RCC 7860 (cell line): ENCODE measurements around the gene GRK2.
"Not testable (repeated sequence)": the region's sequence is repeated elsewhere in the genome, so short reads cannot be mapped to it uniquely, and the experiment has no call there.

Experiments
- DNase-seq: peaks from one replicate; pipeline ENCODE4 v3.0.0-alpha.2; 2015; ENCODE audit warnings: low spot score
- FAIRE-seq: peaks from 2 replicates; lab custom pipeline; 2012; peaks lifted over from hg19 to GRCh38; lab: Jason Lieb, UNC

Gene GRK2

DNA sequence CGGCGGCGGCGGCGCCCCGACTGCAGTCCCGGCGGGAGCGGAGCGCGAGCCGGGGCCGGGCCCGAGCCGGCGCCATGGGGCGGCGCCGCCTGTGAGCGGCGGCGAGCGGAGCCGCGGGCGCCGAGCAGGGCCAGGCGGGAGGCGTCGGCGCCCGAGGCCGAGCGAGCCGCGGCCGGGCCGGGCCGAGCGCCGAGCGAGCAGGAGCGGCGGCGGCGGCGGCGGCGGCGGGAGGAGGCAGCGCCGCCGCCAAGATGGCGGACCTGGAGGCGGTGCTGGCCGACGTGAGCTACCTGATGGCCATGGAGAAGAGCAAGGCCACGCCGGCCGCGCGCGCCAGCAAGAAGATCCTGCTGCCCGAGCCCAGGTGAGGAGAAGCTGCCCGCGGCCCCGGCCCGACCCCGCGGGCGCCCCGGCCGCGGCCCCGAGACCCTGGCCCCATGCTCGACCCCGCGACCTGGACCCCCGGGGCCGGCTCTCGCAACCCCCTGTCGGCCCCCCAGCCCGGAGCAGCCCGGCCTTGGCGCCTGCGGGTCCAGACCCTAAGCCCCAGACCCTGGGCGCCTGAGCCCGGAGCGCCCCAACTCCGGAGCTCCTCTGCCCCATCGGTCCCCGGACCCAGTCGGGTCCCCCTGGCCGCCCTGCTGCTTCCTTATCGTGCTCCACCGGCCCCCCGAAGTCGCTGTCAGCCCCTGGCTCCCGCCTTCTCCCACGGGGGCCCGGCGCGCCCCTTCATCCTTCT is at the start of gene GRK2:
Gene GRK2 (plus strand): TSS at position 25 of the 739 bp plus-strand sequence. CDS start 227 bp downstream, at position 252.
- peak; percentile 5 for DNase-seq
- FAIRE-seq, result no peak

DNA sequence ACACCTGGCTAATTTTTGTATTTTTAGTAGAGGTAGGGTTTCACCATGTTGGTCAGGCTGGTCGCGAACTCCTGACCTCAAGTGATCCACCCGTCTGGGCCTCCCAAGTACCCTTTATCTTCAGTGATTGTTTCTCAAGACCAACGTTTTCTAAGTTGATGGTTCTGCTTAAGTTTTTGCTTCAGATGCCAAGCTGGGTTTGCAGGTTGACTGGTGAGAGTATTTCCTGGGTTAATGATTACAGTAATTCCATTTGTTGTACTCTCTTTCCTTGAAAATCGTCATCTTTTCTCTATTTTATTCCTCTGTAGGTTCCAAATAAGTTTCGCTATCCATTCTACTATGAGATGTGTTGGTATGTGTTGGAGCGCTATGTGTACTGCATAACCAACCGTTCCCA is 38.5 kb upstream of the GRK2 start:
- no peak for DNase-seq
- FAIRE-seq, result no peak

DNA sequence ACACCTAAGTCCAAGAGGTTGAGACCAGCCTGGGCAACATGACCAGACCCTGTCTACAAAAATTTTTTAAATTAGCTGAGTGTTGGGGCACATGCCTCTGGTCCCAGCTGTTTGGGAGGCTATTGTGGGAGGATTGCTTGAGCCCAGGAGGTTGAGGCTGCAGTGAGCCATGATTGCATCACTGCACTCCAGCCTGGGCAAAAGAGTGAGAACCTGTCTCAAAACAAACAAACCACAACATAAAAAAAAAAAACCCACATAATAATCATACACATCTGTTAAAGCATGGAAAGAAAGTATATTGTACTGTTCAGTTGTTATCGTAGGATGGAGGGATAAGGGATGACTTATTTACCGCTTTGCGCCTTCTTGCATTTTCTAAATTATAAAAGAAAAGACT is 35.9 kb upstream of the GRK2 start:
- DNase-seq, result no peak
- FAIRE-seq, result no peak

DNA sequence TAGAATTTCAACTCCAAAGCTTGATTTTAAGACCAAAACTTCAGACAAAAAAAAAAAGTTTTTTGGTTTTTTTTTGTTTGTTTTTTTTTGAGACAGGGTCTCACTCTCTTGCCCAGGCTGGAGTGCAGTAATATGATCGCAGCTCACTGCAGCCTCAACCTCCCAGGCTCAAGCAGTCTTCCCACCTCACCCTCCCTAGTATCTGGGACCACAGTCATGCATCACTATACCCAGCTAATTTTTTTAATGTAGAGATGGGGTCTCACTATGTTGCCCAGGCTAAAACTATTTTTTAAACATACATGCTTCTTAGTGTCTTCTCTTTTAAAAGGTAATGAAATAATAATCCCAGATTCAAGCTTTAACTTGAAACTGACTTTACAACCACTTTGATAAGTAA is 35.4 kb upstream of the GRK2 start:
- FAIRE-seq, result no peak
- no peak for DNase-seq

DNA sequence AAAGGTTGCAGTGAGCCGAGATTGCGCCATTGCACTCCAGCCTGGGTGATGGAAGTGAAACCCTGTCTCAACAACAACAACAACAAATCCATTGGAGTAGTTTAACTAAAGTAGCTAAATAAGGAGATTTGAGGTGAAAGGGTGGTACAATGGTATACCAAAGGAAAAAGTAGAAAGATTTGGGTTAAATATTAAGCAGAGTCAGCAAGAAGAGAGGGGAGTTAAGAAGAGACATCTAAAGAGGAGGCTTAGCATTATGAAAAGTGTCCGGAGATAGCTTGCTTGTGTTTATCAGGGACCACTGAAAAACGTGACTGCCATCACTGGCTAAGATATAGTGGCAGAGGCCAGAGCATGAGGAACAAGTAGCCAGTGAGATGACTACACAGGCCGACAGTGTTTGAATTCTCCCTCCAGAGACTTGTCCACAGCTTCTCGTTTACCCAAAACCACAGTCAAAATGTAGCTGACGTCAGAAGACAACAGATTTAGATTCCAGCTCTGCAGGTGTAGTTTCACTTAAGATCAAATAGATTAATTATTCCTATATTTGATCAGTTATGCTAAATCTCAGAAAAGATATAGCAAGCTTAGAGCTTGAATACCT is 32.6 kb upstream of the GRK2 start:
- FAIRE-seq (no peak), DNase-seq (no peak)

DNA sequence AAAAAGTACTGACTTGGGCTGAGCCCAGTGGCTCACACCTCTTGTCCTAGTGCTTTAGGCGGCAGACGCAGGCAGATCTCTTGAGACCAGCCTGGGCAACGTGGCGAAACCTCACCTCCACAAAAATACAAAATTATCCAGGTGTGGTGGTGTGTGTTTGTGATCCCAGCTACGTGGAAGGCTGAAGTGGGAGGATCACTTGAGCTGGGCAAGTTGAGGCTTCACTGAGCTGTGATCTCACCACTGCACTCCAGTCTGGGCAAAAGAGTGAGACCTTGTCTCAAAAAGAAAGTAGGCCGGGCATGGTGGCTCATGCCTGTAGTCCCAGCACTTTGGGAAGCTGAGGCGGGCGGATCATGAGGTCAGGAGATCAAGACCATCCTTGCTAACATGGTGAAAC is 31.7 kb upstream of the GRK2 start:
- not testable (repeated sequence) for FAIRE-seq, DNase-seq

DNA sequence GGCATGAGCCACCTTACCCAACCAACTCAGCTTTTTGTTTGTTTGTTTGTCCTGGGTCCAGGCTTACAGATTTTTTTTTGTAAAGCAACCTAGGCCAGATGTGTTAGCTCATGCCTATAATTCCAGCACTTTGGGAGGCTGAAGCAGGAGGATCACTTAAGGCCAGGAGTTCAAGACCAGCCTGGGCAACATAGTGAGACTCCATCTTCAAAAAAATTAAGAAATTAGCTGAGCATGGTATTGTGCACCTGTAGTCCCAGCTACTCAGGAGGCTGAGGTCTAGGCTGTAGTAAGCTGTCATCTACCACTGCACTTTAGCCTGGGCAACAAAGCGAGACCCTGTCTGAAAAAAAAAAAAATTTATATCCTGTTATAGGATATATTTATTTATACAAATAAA is 28.7 kb upstream of the GRK2 start:
- no peak for FAIRE-seq
- DNase-seq, result no peak

DNA sequence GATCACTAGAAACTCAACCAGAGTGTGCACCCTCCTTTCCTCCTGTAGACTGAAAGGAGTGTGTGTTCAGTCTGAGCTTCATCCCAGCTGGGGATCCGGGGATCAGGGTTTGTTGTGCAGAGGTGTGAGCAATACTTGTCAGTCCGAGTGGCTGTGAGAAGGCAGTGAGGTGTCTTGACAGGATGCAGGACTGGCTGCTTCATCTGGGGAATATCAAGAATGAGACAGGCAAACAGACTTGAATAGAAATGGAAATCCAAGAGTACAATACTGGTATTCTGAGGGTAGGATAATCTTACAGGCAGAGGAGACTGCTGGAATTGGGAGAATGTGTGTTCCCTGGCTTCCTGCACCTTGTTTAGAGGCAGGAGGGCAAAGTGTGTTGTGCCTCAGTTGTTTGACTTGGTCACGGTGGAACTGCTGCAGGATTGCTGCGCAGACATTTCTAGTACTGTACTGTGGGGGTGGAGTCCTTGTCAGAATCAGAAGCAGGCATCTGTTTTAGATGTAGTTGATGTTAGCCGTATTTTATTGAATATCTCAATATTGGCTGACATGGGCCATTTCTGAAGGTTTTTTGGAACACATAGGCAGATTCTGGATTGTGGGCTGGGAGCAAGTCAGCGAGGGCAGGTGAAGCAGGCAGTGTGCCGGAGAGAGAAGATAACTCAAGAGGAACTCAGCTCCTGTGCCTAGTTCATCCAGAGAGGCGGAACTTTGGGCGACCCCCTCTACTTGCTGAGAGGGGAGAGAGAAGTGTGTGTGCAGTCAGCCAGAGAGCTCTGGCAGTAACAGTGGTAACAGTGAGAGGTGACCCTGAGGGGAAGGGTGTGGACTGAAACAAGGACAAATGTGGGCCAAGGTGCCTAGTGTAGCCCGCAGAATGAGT is 27.1 kb upstream of the GRK2 start:
- DNase-seq, result no peak
- no peak for FAIRE-seq

DNA sequence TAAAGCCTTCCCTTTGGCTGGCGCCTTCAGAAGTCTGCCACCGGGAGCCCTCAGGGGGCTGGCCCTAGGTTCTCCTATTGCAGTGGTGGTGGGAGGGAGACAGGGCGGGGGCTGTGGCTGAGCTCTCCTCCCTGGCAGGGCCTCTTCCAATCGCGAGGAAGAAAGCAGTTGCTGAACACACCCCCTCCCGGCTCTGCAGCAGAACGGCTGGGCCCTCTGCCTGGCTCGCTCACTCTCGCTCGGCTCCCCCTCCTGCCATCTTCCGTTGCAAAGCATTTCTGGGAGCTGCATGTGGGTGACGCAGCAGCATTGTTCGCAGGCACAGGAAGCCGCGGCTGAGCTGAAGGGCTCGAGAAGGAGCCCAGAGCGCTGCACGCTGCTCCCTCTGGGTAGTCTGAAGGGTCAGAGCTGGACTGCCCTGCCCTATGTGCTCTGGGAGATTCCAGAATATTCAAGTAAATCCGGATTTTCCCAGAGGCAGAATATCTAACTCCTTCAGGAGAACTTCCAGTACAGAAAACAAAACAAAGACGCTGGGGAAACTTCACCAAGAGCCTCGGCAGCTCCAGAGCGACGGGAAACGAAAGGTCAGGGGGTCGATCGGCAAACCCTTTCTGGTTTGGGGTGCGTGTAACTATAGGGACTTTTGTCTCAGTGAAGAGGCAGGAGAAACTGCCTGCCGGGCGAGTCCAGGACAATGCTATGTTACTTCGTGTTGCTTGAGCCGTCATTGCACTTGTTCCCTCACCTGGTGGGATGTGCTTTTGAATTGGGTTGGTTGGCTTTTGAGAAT is 26.3 kb upstream of the GRK2 start:
- DNase-seq (peak; percentile 96), FAIRE-seq (peak; percentile 84)

DNA sequence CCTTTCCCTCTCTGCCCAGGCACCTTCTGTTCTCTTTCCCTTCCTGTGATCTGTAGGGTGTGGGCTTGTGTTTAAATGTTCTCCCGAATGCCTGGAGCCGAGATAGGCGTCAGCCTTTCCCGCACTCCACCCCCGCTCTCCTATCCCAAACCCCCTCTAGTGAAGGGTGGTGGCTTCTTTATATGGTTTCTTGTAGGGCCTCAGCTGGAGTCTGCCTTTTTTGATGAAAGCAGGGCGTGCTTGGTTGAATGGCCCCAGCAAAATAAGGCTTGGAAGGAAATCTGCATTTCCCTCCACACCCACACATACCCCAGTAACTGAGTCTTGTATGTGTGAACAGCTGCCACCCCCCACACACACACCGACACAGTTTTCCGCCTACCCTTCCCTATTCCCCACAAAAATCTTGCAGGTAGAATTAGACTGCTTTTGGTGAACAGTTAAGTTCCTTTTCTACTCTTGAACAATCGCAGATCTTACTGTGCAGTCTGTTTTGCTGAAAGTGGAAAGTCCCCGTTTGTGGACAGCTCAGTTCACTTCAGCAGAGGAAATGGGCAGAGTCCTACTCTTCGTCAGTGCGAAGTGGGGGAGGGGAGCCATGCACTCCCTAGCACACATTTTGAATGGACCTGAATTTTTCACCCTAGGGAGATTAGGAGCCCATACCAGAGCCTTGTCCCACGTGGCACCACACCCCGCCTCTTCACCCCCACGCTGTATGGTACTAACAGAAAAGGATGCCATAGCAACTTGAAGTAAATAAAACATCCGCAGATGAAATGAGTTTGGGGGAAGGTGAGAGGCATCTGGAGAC is 25.5 kb upstream of the GRK2 start:
- DNase-seq (peak; percentile 62), FAIRE-seq (no peak)

DNA sequence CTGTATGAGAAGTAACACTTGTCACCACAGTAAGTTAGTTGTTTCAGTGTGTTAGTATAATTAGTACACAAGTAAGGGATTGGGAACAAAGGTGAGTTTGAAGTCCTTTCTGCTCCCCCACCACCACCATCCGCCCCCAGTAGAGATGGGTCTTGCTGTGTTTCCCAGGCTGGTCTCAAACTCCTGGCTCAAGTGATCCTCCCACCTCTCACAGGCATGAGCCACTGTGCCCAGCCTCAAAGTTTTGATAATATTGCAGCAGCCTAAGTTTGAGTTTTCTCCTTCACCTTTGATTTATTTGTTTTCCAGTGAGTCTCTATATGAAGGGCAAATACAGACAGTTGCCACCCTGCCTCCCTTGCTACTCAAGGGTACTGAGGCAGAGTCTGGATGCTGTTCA is 23.7 kb upstream of the GRK2 start:
- FAIRE-seq (no peak), DNase-seq (no peak)

DNA sequence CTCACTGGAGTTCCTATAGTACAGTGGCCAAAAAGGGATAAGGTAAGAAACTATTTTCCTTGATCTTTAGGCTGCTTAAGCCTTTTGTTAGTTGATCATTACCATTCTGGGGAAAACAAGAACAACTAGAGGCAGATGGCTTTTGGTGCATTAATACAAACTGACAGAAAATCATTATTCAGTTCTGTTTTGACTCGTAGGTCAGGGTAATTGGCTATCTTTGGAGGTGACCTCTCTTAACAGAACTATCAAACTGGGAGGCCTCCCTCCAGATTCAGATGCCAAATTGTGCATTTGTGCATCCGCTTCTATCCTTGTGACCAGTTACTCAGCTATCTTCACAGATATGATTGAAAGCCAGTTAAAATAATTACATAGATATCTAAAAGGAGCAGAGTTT is 23.2 kb upstream of the GRK2 start:
- DNase-seq (no peak), FAIRE-seq (no peak)

DNA sequence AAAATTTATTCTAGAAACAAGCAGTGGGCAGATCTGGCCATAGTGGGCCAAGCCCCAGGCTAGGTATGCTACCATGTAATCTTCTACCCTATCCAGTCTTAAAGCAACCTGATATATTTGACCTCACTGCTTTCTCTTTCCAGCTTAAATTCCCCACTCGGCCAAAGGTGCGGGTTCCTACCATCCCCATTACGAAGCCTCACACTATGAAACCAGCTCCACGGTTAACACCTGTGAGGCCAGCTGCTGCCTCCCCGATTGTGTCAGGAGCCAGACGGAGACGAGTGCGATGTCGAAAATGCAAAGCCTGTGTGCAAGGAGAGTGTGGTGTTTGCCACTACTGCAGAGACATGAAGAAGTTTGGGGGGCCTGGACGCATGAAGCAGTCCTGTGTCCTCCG is 21.2 kb upstream of the GRK2 start:
- DNase-seq (no peak), FAIRE-seq (no peak)

DNA sequence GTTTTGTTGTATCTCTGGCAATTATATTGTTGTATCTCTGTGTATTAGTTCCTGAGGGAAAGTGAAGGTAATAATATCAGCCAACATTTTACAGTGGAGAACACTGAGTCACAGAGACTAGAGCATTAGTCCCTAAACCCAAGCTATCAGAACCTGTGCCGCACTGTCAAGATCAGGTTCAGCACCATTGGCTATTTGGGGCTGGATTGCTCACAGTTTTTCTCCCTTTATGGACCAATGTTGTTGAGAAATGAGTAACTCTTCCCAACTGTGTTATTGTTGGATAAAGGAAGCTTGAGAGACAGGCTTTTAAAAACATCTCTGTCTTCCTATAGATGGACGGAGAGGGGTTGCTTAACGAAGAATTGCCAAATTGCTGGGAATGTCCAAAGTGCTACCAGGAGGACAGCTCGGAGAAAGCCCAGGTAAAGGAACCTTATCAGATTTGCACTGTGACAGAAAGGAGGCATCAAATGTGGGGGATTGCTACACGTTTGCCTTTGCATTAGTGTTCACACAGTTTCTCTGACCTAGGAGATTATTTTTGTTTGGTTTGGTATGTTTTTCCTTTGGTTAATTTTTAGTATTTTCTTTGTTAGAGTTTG is 18.2 kb upstream of the GRK2 start:
- DNase-seq (no peak), FAIRE-seq (no peak)

DNA sequence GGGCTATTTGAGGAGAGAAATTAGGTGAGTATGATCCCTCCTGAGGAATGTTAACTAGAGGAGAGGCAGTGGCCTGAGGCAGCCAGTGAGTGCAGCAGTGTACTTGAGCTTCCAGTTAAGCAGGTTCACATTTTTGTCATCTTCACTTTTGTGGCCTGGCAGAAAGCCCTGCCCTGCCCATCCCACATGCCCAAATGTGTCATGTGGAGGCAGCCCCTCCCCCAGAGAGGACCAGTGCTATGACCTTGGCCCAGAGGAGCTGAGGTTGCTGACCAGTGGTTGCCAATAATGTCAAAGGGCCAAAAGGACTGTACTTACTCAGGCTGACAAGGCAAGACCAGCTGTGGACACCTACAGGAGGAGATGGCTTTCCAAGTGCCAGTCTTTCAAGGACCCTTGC is 17.6 kb upstream of the GRK2 start:
- no peak for DNase-seq
- no peak for FAIRE-seq

DNA sequence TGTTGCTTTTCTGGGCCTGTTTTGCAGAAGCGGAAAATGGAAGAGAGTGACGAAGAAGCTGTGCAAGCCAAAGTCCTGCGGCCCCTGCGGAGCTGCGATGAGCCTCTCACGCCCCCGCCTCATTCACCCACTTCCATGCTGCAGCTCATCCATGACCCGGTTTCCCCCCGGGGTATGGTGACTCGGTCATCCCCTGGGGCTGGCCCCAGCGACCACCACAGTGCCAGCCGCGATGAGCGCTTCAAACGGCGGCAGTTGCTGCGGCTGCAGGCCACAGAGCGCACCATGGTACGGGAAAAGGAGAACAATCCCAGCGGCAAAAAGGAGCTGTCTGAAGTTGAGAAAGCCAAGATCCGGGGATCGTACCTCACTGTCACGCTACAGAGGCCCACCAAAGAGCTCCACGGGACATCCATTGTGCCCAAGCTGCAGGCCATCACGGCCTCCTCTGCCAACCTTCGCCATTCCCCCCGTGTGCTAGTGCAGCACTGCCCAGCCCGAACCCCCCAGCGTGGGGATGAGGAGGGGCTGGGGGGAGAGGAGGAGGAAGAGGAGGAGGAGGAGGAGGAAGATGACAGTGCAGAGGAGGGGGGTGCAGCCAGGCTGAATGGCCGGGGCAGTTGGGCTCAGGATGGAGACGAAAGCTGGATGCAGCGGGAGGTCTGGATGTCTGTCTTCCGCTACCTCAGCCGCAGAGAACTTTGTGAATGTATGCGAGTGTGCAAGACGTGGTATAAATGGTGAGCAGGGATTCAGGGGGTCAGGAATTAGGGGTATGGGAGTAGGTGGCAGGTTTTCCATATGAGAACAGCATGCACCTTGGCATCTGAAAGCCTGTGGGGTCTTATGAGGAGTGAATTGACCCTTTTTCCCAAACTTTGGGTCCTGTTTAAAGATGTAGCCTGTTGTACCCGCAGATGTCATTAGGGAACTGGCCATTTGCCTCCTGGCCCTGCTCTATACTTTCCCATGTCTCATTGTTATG is 15.9 kb upstream of the GRK2 start:
- FAIRE-seq, result no peak
- no peak for DNase-seq

DNA sequence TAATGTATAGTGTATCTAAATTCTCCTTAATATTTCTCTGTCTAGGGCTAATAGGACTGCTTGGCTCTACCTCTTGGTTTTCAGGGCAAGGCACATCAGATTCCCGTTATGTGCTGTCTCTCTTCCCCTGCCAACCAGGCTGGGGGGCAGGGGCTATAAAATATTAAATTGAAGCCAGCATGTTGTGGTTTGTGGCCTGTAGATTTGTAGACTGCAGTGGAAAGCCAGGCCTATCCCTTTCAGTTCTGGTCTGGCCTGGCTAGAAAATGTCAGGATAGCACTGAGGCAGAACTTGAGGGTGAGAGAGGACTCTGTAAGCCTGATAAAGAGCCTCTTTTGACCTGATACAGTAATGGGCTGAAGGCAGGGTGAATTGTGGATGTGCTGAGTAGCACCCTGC is 14.4 kb upstream of the GRK2 start:
- no peak for FAIRE-seq
- DNase-seq, result no peak

DNA sequence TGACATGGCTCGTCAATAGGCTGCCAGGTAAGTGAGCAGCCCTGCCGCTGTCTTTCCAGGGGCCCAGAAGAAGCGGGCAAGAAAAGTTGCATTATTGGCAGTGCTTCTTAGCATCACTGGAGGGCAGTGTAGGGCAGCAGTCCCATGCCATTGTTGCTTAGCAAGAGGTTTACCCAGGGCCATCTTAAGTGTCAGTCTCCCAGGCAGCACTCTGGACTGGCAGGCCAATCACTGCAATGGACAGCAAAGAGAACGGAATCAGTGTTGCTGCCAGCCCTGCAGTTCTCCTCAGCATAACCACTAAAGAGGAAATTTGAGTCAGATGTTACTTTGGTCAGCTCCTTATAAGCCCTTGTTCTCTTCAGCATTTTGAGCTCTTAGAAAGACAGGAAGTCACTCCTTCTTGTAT is 13.4 kb upstream of the GRK2 start:
- DNase-seq (no peak), FAIRE-seq (no peak)
